GM18861 (cell line): ENCODE measurements around the gene NFIX.

ENCODE experiments used
- ATAC-seq: cut with Tn5 transposase; IDR thresholded peaks from one replicate; pipeline ENCODE4 v1.9.1; 2021; ENCODE audit not compliant: unreplicated experiment

NFIX gene

DNA sequence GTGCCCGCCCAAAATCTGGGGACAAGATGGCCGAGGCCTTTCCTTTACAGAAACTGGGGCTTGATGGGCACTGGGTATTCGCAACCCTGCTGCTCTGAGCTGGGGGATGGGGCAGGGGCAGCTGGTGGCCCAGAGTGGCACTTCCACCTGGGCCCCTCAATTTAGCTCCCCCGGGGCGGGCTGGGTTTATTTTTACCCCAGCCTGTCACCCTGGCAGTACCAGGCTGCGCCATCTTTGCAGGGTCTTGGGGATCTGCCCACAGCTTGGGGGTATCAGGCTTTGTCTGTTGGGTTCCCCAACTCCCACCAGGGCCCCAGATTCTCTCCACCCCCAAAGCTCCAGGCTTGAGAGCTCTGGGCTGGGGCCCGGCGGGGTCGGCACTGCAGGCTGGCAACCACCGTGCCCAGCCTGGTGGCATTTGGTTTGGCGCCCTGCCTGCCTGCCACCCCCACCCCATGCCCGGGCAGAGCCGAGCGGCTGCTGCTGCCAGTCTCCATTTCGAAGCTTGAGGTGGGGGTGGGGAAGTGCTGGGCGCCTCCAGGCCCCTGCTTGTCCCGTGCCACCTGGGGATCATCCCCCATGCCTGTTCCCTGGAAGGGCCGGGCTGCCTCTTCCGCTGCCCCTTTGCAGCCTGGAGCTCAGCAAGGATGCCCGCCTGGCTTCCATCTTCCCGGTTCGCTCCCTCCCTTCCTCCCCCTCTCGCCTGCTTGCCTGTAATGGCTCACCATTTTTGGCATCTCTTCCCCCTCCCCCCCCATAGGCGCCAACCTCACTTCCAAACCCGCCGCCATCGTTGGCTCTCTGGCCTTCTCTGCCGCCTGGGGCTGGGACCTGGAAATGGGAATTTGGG lies 11.4 kb downstream of the NFIX start:
- ATAC-seq: no peak

DNA sequence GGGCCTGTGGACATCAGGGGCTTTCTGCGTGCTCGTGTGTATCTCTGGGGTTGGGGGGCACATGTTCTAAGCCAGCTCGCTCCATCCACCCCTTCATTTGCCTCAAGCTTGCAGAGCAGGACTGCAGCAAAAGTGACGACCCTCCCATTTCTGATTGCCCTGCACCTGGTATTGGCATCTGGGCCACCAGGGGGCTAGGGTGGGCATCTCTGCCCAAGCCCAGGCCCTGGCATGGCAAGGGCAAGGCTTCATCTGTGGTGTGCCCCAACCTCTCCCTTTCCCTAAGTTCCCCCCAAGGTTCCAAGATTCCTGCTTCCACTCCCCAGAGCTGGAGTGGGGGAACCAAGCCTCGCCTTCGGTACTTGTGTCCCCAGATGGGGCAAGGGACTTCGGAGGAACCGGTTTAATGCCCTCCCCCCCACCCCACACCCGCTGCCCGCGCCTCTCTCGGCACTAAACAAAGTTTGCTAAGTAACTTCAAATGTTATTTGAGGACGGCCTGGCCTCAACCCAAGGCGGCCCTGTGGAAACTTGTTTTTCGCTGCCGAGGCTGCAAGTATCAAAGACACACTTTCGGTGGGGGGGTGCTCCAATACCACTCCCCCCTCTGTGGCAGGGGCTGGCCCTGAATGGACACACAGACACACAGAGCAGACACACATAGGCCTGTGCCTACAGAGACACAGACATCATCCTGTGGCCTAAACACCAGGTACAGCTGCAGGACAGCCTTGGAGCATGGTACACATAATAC lies 12.2 kb downstream of the NFIX start:
- ATAC-seq: no peak

DNA sequence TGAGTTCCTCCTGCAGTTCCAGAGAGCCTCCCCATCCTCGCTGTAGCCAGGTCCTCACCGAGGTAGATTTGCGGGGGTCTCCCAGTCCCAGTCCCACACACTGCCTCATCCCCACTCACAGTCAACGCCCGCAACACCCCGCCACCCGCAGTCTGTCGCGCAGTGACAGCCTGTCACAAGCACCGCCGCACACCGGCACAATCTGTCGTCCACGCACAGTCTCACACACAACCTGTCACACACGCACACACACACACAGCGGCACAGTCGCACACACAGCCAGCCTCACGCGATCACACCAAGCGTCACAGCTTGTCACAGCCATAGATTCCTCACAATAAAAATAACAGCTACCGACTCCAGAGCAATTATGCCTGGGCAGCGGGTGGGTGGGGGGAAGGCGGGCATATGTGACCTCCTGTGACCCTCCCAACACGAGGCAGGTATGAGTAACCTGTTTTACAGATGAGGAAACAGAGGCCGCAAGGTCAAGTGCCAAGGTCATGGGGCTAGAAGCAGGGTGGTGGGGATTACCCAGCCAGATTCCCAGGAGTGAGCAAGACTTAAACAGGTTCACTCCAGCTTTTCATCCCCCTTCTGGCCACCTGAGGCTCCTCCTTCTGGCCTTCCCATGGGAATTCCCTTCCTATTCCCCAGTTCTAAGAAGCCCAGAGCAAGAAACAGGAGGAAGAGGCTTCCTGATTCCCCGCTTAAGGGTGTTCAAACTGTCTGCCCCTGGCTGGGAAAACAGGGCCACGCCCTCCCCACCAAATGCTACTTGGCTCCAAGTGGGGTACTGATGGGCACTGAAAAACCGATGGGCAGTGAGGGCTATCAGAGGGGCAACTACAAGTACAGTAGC lies 13.9 kb downstream of the NFIX start:
- ATAC-seq: no peak

GRCh38 chr19:13010038-13010991 lies 15.0 kb downstream of the NFIX start:
- ATAC-seq: no peak

DNA sequence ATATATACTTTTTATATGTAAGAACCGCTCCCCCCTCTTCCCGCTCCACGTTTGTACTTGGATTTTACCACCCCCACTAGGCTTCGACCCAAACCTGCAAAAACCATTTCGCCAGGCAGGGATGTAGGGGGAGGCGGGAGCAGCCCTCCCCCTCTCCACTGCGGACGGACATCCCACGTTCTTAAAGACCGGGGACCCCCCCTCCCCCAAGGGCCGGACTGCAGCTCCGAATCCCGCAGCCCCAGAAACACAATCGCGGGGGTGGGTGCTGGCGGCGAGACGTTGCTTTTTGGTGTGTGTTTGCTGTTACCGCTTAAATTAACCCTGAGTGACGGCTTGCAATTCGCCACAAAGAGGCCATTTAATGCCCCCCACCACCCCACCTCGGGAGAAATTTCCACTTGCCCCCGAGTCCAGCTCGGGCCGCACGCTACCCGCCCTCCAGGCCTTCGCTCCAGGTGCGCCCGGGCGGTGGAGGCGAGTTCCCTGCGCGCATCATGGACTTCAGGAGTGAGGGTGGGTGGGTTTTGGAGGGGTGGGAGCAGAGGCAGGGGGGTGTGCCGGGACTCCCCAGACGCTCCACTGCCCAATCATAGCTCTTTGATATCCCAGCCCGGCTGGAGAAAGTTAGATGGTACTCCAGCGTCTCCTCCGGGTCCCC lies 15.8 kb downstream of the NFIX start:
- no peak for ATAC-seq

DNA sequence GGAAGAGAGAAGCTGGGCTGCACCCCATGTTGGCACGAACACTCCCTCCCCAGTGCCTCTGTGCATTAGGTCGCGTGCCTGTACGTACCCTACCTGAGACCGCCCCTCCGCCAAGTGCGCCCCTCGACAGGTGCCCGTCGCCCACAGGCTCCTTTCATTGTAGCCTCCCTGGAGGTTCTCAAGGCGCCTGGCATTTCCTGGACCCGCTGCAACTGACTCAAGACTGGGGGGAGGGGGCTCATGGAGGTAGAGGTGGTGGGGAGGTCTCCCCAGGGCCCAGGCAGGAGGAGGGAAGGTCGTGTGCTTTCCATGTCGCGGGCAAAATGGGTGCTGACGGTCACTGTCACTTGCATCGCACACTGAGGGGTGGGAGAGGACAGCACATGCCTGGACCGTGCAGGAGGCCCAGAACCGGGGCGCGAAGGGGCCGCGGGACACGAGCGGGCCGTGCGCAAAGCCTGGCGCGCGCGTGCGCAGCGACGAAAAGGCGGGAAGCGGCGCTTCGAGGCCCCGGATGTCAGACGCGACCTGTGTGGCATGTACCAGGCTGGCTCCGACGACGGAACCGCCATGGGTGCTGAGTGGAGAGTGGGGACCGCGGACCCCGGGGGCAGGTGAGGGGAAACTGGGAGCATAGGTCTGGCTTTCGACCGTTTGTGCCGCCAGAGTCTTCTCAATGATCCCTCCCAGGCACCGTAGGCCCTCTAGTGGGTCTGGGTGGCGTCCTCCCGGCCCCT lies 16.5 kb downstream of the NFIX start:
- ATAC-seq: no peak

DNA sequence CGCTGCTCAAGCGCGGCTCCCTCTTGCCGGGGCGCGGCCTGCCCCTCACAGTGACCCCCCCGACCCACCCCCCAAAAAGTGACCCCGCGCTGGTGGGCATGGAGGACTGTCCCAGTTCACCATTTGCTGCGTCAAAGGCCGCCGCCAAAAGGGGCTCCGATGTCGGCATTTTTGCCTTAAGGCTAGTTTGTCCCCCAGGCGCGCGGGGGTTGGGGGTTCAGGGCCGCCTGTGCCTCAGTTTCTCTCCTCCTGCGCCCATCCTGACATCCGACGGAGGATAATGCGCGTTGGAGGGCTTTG lies 17.1 kb downstream of the NFIX start:
- ATAC-seq: no peak

GRCh38 chr19:13012690-13013608 lies 17.7 kb downstream of the NFIX start:
- ATAC-seq: no peak

DNA sequence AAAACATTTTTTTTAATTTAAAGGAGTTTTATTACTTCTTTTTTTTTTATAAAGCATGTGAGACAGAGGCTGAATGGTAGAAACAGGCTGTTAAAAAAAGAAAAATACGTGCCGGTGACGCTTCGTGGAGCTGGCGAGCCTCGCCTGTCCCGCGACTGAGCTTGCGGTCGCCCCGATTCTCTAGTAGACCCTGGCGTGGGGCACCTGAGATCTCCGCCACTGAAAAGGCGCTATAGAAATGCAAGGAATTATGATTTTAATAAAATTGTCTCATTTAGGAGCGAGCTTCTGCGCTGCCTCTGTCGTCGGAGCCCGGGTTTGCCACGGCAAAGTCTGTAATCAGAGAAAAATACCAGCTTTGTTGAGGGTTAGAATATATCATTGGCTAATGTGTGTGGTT lies 18.4 kb downstream of the NFIX start:
- ATAC-seq: no peak

DNA sequence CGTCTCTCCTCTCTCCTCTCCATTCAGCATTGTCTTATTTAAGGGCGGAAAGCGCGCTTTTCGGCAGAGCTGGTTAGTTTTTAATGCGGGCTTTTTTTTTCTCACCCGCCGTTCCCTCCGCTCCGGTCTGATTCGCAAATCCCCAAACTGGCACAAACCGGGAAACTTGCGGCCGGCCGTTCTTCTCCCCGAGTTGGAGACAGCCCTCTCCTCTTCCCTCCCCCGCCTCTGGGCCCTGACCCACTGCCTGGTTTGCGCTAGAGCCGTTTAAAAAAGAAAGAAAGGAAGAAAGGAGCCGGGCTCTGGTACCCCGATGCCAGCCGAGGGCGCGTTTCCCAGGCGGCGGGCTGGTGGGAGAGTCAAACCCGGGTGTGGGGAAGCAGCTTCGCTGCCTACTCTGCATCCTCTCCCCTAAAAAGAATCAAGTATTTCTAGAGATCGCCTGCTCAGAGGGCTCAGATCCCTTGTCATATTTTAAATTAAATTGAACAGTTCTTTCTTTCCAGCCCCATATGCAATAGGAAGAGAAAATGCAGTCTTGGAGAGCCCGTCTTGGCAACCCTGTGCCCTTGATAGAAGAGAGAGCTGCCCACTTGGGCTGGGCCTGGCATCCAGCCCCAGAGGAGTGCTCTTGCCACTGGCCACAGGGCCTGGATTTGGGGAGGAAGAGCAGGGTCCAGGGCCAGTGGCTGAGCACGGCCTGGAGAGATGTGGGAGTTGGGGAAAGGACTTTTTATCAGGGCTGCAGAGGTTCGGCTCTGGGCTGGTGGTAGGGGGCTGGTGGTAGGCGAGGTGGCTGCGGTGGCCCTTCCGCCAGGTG lies 19.0 kb downstream of the NFIX start:
- ATAC-seq: no peak

DNA sequence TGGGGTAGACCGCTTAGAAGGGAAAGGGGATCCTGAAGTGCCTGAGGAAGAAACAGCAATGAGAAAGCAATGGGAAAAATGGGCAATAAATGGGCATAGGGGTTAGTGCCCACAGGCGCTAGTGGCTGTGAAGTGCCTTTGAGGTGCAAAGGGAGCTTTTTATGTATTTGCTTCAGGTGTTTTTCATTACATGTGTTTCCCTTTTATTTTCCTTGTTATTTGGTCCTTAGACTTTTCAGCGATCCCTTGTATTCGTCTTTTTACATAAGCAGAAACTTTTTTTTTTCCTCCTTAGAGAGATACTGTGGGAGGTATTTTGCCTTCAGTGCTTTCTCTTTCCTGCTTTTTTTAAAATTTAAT lies 19.6 kb downstream of the NFIX start:
- ATAC-seq: no peak

DNA sequence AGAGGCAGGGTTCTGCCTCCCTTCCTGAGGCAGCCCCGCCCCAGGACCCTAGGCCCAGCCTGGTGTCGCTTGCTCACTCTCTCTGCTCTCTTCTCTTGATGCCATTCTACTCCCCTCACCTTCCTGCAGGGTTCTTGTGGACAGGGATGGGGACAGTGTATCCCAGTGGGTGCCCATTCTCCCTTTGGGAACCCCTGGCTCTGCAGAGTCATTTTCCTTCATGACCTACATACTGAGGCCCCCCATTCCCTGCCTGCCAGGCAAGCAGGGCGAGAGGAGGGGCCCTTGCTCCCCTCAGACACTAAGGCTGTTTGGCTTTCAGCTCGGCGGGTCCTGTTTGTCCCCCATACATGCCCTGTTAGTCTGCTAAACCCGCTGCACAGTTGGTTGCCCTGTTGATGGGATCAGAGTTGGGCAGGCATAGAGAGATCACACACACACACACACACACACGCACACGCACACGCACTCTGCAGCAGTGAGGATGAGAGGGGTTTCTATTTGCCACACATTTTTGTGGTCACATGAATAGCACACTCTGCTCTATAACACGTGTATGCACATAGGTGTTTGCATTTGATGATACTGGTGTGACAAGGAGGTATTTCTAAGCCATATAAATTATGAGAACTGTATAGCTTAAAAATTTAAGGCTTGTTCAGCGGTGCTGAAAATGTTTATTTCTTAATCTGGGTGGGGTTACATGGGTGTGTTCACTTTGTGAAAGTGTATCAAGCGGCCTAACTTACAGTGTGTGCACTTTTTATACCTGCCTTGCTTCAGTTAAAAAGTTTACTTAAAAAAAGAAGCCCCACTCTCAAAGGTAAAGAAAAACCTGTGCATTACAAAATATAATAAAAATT lies 20.3 kb downstream of the NFIX start:
- ATAC-seq: no peak

DNA sequence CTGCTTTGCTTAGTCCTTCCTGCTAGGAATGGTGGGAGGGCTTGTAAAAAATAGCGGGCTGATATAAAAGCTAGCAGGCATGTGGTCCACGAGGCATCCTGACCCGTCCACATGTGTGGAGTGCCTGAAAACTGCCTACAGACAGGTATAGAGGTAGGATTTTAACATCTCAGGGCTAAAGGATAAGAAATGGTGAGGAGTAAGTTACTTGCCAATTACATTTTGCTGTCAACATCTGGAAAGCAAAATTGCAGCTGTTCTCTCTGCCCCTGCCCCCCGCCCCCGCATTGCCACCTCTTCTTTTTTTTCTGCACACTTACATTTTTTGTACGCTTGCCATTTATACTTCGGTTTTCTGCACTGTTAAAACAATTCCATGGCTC lies 21.0 kb downstream of the NFIX start:
- no peak for ATAC-seq

- no peak for ATAC-seq
These were observed 21.5 kb downstream of the NFIX start for GRCh38 chr19:13016628-13017305.

DNA sequence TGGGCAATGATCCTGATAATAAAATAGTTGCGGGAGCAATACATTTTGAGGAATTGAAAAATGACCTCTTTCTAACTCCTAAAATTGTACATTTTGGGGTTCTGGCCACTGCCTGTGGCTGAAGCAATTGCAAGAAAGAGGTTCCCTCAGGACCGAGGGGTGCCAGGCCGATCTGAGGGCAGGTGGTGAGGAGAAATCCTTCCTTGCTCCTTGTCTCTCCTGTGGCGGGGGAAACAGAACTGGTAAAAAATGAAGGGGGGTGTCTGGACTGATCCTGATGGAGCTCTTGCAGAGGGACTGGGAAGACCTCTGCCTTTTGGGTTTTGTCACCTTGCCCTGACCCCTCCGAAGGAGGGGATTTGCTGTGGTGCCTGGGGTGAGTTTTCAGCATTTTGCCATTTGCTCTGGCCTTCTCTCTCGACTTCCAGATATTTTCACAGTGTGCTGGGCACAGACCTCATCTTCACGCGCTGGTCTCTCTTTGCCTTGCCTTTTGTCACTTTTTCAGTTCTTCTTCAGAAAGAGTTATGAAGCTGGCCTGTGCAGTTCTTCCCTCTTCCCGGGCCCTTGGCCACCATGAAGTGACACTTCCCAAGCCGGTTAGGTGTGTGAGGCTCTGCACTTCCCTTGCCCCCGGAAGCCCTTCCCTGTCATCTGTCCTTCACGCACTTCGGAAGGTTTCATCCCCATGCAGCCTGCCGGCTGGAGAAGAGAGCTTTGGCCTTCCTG lies 22.2 kb downstream of the NFIX start:
- ATAC-seq: no peak
